ENCODE results near the gene PPP2R1B.

DNA sequence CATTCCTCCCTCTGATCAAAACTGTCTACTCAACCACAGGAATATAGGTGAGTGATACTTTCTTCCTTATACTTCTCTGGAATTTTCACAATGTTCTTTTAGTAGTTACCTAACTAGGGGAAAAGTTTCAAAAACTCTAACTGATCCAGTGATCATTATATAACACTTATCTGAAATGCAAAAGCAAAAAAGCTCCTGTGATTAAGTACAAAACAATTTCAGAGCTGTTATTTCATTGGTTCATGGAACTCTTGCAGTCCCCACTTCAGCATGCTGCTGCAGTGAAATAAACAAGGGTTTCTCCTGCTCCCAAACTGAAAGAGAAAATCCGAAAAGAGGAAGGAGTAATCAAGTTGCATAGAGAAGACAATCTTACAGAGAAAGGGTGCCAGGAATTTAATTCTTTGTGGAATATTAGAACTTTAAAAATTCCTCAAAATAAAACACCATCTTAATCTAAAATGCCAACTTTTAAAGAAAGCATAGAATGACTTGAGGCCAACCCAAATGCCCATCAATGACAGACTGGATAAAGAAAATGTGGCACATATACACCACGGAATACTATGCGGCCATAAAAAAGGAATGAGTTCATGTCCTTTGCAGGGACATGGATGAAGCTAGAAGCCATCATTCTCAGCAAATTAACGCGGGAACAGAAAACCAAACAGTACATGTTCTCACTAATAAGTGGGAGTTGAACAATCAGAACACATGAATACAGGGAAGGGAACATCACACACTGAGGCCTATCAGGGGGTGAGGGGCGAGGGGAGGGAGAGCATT lies 20.3 kb downstream of the PPP2R1B start:
- TF ChIP-seq, protein P1, sequence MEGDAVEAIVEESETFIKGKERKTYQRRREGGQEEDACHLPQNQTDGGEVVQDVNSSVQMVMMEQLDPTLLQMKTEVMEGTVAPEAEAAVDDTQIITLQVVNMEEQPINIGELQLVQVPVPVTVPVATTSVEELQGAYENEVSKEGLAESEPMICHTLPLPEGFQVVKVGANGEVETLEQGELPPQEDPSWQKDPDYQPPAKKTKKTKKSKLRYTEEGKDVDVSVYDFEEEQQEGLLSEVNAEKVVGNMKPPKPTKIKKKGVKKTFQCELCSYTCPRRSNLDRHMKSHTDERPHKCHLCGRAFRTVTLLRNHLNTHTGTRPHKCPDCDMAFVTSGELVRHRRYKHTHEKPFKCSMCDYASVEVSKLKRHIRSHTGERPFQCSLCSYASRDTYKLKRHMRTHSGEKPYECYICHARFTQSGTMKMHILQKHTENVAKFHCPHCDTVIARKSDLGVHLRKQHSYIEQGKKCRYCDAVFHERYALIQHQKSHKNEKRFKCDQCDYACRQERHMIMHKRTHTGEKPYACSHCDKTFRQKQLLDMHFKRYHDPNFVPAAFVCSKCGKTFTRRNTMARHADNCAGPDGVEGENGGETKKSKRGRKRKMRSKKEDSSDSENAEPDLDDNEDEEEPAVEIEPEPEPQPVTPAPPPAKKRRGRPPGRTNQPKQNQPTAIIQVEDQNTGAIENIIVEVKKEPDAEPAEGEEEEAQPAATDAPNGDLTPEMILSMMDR (conservative IDR thresholded peaks at IDR 0.05; ENCODE audit: low read depth, low read length), result no peak
- TF ChIP-seq EZH2 (IDR thresholded peaks at IDR 0.05; ENCODE audit: borderline replicate concordance, low read depth, low read length, poor library complexity, severe bottlenecking), result no peak

All from A673 (cell line).